ENCODE data around the gene BOLA1. TPM values are rescaled to one million over a fixed set of nuclear protein-coding genes. Genes with fewer than 3 reads are reported as not detected.
"Not testable (repeated sequence)": the region's sequence is repeated elsewhere in the genome, so short reads cannot be mapped to it uniquely, and the experiment has no call there.

BOLA1 gene
- total and polyA plus RNA-seq, 4 experiments from 2014 or later = 25.2 to 31.4 (median 25.2) TPM

- H3K36me3 ChIP-seq (ENCODE audit: insufficient read depth, low read length) = no peaks in the 10 kb centered on the region
- no peaks in the 10 kb centered on the region for H3K9me3 ChIP-seq (ENCODE audit: control insufficient read depth in 1 of 2, low read length in 2 of 2)
- CTCF ChIA-PET (ENCODE audit: partially characterized antibody) = interaction anchor here (0.7 to 1.5 kb wide), 2 partner anchors 35 to 166 kb away, joined by 3 to 5 read pairs; no protein-coding TSS in a partner anchor
- H3K27me3 Mint-ChIP-seq = no peaks in the 10 kb centered on the region
- H3K9me3 Mint-ChIP-seq = no peaks in the 10 kb centered on the region
- DNase-seq = no peak
- intact Hi-C loops (cut with micrococcal nuclease) = no loop called here
- no peaks in the 10 kb centered on the region for H3K36me3 Mint-ChIP-seq
- peaks cover 41% of the 10 kb centered on the region for H3K4me1 ChIP-seq (ENCODE audit: insufficient read depth, low read length)
- POLR2A ChIA-PET (ENCODE audit: partially characterized antibody) = interaction anchor here (1.1 to 7.2 kb wide), 4 partner anchors 16 to 128 kb away, joined by 4 to 526 read pairs (median 116); partner anchors contain the start of genes BOLA1, OTUD7B and SF3B4
- peaks cover 21 to 28% (median 27%) of the 10 kb centered on the region in 4 donors for H3K4me1 Mint-ChIP-seq
- H3K4me3 ChIP-seq (ENCODE audit: low read length in 2 of 2) = no peak overlapping the region
- H3K27ac ChIP-seq (ENCODE audit: low read depth, low read length) = no peak overlapping the region
- no peak overlapping the region for H3K4me3 Mint-ChIP-seq
- peak overlapping the region in 3 of 7 donors; percentile 14 to 66 (median 38) for H3K27ac Mint-ChIP-seq
- no peaks in the 10 kb centered on the region for H3K27me3 ChIP-seq (ENCODE audit: insufficient read depth, low read length)
Measured at GRCh38 chr1:149883598-149884247, 15.6 kb upstream of the BOLA1 start.

DNA sequence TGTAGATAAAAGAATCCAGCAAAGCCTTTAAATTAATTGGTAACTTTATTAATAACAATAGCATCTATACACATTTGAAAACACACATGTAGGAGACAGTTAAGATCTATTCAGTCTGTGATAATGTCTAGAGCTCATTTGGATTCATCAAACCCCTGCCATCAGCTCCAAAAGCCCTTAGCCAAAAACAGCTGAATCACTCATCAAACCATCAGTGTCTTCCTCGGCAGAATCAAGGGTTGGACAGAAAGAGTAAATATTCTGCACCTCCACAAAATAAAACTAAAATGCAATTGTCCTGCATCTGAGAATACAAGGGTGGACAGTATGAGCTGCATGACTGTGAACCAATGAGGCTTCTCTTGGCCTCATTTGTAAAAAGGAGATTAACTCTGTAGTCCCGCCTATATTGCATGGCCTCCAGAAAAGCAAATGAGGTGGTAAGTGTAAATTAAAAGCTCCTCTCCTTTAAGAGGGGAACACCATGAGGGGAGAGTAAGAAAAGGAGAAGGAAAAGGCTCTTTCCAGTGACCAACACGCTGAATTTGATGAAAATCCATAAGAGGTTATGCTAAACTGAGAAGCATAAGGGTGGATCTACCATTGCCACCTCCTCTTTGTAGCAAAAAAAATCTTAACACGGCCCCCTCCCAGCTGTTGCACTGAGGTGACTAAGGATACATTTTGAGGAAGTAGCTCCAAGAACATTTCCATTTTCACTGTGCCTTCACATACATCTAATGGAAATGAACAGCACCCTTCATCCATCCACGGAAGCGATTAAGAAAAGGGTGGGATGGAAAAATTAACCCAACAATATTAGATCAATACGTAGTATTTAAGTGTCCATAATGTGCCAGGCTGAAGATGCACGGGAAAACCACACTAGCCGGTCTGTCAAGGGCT is 14.7 kb upstream of the BOLA1 start:
- Mint-ChIP-seq H3K27me3 (no peaks in the 10 kb centered on the region), H3K9me3 (no peaks in the 10 kb centered on the region), H3K27ac (no peak overlapping the region), H3K36me3 (no peaks in the 10 kb centered on the region), H3K4me3 (no peak overlapping the region), H3K4me1 (peaks cover 14 to 22% (median 19%) of the 10 kb centered on the region in 4 donors)
- H3K27ac ChIP-seq (ENCODE audit: low read depth, low read length) = peak overlapping the region; percentile 88
- CTCF ChIA-PET (ENCODE audit: partially characterized antibody) = interaction anchor here (1.5 kb wide), 1 partner anchor 36 kb away, joined by 5 read pairs; no protein-coding TSS in a partner anchor
- intact Hi-C loops (cut with micrococcal nuclease) = no loop called here
- no peaks in the 10 kb centered on the region for H3K27me3 ChIP-seq (ENCODE audit: insufficient read depth, low read length)
- H3K36me3 ChIP-seq (ENCODE audit: insufficient read depth, low read length) = no peaks in the 10 kb centered on the region
- H3K4me1 ChIP-seq (ENCODE audit: insufficient read depth, low read length) = peaks cover 35% of the 10 kb centered on the region
- H3K4me3 ChIP-seq (ENCODE audit: low read length in 2 of 2) = peak overlapping the region; percentile 75 to 81
- H3K9me3 ChIP-seq (ENCODE audit: control insufficient read depth in 1 of 2, low read length in 2 of 2) = no peaks in the 10 kb centered on the region
- peak in 1 of 5 donors; percentile 58 for DNase-seq
- POLR2A ChIA-PET (ENCODE audit: partially characterized antibody) = interaction anchor here (0.6 to 7.2 kb wide), 15 partner anchors 8 to 479 kb away, joined by 3 to 526 read pairs (median 39); partner anchors contain the start of genes ANP32E, BOLA1, OTUD7B and RPRD2

- Mint-ChIP-seq H3K27me3 (no peaks in the 10 kb centered on the region), H3K4me3 (no peak overlapping the region), H3K4me1 (peaks cover 10 to 20% (median 12%) of the 10 kb centered on the region in 4 donors), H3K36me3 (no peaks in the 10 kb centered on the region), H3K9me3 (no peaks in the 10 kb centered on the region), H3K27ac (no peak overlapping the region)
- H3K9me3 ChIP-seq (ENCODE audit: control insufficient read depth in 1 of 2, low read length in 2 of 2) = no peaks in the 10 kb centered on the region
- H3K27me3 ChIP-seq (ENCODE audit: insufficient read depth, low read length) = no peaks in the 10 kb centered on the region
- H3K4me1 ChIP-seq (ENCODE audit: insufficient read depth, low read length) = peaks cover 27% of the 10 kb centered on the region
- peak overlapping the region; percentile 75 to 81 for H3K4me3 ChIP-seq (ENCODE audit: low read length in 2 of 2)
- ChIA-PET POLR2A (ENCODE audit: partially characterized antibody) (interaction anchor here (0.6 to 7.2 kb wide), 28 partner anchors 9 to 973 kb away, joined by 3 to 526 read pairs (median 22); partner anchors contain the start of genes ANP32E, BOLA1, MCL1 and OTUD7B), CTCF (ENCODE audit: partially characterized antibody) (interaction anchor here (1.4 to 2.6 kb wide), 3 partner anchors 40 to 43 kb away, joined by 4 to 9 read pairs (median 6); no protein-coding TSS in a partner anchor)
- DNase-seq = peak; percentile 64 to 80 (median 70)
- H3K27ac ChIP-seq (ENCODE audit: low read depth, low read length) = peak overlapping the region; percentile 88
- no peaks in the 10 kb centered on the region for H3K36me3 ChIP-seq (ENCODE audit: insufficient read depth, low read length)
- intact Hi-C loops (cut with micrococcal nuclease) = loop anchor here (1.0 kb wide), 3 partner anchors 14 to 351 kb away; partner anchors contain the start of genes ANP32E and BOLA1
Measured at GRCh38 chr1:149885339-149886120, 13.8 kb upstream of the BOLA1 start.

DNA sequence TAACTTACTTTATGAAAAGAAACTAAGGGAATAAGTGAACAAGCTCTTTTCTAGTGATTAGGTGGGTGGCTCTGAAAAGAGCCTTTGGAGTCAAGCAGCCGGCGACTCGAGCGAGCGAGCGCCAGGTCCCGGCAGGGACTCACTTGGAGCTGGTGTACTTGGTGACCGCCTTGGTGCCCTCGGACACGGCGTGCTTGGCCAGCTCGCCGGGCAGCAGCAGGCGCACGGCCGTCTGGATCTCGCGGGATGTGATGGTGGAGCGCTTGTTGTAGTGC is 13.3 kb upstream of the BOLA1 start:
- not testable (repeated sequence) for H3K4me3 Mint-ChIP-seq

DNA sequence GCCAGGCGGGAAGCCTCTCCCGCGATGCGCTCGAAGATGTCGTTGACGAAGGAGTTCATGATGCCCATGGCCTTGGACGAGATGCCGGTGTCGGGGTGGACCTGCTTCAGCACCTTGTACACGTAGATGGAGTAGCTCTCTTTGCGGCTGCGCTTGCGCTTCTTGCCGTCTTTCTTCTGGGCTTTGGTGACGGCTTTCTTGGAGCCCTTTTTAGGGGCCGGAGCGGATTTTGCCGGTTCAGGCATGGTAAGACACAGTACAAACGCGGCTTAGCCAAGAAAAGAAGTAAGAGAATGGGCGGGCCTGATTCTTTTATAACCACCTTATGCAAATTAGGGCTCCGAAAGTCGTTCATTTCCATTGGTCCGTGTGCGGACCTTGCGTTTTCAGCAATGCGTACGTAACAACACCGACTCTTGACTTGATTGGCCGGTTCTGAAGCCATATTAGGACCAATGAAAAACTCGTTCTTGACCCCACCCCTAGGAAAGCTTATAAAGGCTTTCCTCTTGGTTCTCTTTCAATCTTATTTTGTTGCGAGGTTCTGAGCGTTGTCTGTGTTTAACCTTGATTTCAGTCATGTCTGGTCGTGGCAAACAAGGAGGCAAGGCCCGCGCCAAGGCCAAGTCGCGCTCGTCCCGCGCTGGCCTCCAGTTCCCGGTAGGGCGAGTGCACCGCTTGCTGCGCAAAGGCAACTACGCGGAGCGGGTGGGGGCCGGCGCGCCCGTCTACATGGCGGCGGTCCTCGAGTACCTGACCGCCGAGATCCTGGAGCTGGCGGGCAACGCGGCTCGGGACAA is 12.8 kb upstream of the BOLA1 start:
- H3K27me3 ChIP-seq (ENCODE audit: insufficient read depth, low read length) = no peaks in the 10 kb centered on the region
- H3K4me1 Mint-ChIP-seq = peaks cover 8 to 19% (median 10%) of the 10 kb centered on the region in 4 donors
- DNase-seq = peak; percentile 94 to 97 (median 96)
- H3K9me3 Mint-ChIP-seq = no peaks in the 10 kb centered on the region
- no peak overlapping the region for H3K27ac Mint-ChIP-seq
- H3K36me3 Mint-ChIP-seq = no peaks in the 10 kb centered on the region
- H3K36me3 ChIP-seq (ENCODE audit: insufficient read depth, low read length) = no peaks in the 10 kb centered on the region
- H3K27me3 Mint-ChIP-seq = no peaks in the 10 kb centered on the region
- H3K4me3 ChIP-seq (ENCODE audit: low read length in 2 of 2) = peak overlapping the region; percentile 75 to 82
- H3K4me1 ChIP-seq (ENCODE audit: insufficient read depth, low read length) = peaks cover 27% of the 10 kb centered on the region
- peak overlapping the region; percentile 88 for H3K27ac ChIP-seq (ENCODE audit: low read depth, low read length)
- ChIA-PET CTCF (ENCODE audit: partially characterized antibody) (interaction anchor here (1.4 to 2.9 kb wide), 9 partner anchors 13 to 301 kb away, joined by 4 to 19 read pairs (median 9); partner anchors contain the start of genes BOLA1 and VPS45), POLR2A (ENCODE audit: partially characterized antibody) (interaction anchor here (0.9 to 7.2 kb wide), 44 partner anchors 9 to 1368 kb away, joined by 3 to 526 read pairs (median 10); partner anchors contain the start of genes ANP32E, APH1A, BOLA1 and CIART)
- no peaks in the 10 kb centered on the region for H3K9me3 ChIP-seq (ENCODE audit: control insufficient read depth in 1 of 2, low read length in 2 of 2)
- intact Hi-C loops (cut with micrococcal nuclease) = loop anchor here (1.0 kb wide), 4 partner anchors 13 to 350 kb away; partner anchors contain the start of genes ANP32E, BOLA1 and SF3B4
- no peak overlapping the region for H3K4me3 Mint-ChIP-seq

More for the DNA sequence above, 13.3 kb upstream of the BOLA1 start:
- not testable (repeated sequence) for H3K9me3 Mint-ChIP-seq; DNase-seq; H3K9me3 ChIP-seq (ENCODE audit: control insufficient read depth in 1 of 2, low read length in 2 of 2); H3K36me3 ChIP-seq (ENCODE audit: insufficient read depth, low read length); H3K27ac Mint-ChIP-seq; H3K27me3 Mint-ChIP-seq; H3K36me3 Mint-ChIP-seq; H3K27me3 ChIP-seq (ENCODE audit: insufficient read depth, low read length)
- H3K4me1 Mint-ChIP-seq = peaks cover 10 to 20% (median 12%) of the 10 kb centered on the region in 4 donors
- POLR2A ChIA-PET (ENCODE audit: partially characterized antibody) = interaction anchor here (0.9 to 7.2 kb wide), 31 partner anchors 10 to 1369 kb away, joined by 3 to 526 read pairs (median 18); partner anchors contain the start of genes ANP32E, APH1A, BOLA1 and MCL1
- H3K27ac ChIP-seq (ENCODE audit: low read depth, low read length) = peak overlapping the region; percentile 88
- intact Hi-C loops (cut with micrococcal nuclease) = loop anchor here (1.0 kb wide), 3 partner anchors 13 to 350 kb away; partner anchors contain the start of genes ANP32E and BOLA1
- CTCF ChIA-PET (ENCODE audit: partially characterized antibody) = interaction anchor here (1.4 to 2.9 kb wide), 4 partner anchors 13 to 42 kb away, joined by 4 to 15 read pairs (median 8); partner anchors contain the start of gene BOLA1
- peak overlapping the region; percentile 75 to 81 for H3K4me3 ChIP-seq (ENCODE audit: low read length in 2 of 2)
- peaks cover 27% of the 10 kb centered on the region for H3K4me1 ChIP-seq (ENCODE audit: insufficient read depth, low read length)

GRCh38 chr1:149887196-149887455 is 12.2 kb upstream of the BOLA1 start:
- not testable (repeated sequence) for H3K9me3 ChIP-seq (ENCODE audit: control insufficient read depth in 1 of 2, low read length in 2 of 2); H3K9me3 Mint-ChIP-seq; H3K36me3 Mint-ChIP-seq; H3K27me3 ChIP-seq (ENCODE audit: insufficient read depth, low read length); H3K4me3 Mint-ChIP-seq; H3K27me3 Mint-ChIP-seq; DNase-seq; H3K36me3 ChIP-seq (ENCODE audit: insufficient read depth, low read length); H3K27ac Mint-ChIP-seq
- H3K4me1 ChIP-seq (ENCODE audit: insufficient read depth, low read length) = peaks cover 24% of the 10 kb centered on the region
- POLR2A ChIA-PET (ENCODE audit: partially characterized antibody) = interaction anchor here (0.7 to 7.2 kb wide), 45 partner anchors 9 to 1395 kb away, joined by 3 to 526 read pairs (median 9); partner anchors contain the start of genes ANP32E, APH1A, BOLA1 and CIART
- peak overlapping the region; percentile 45 to 82 for H3K4me3 ChIP-seq (ENCODE audit: low read length in 2 of 2)
- intact Hi-C loops (cut with micrococcal nuclease) = loop anchor here (1.0 kb wide), 1 partner anchor 40 kb away; the partner anchor contains the start of gene SF3B4
- CTCF ChIA-PET (ENCODE audit: partially characterized antibody) = interaction anchor here (1.6 to 2.9 kb wide), 8 partner anchors 12 to 300 kb away, joined by 4 to 19 read pairs (median 11); partner anchors contain the start of genes BOLA1 and VPS45
- H3K4me1 Mint-ChIP-seq = peaks cover 5 to 15% (median 6%) of the 10 kb centered on the region in 4 donors
- peak overlapping the region; percentile 88 for H3K27ac ChIP-seq (ENCODE audit: low read depth, low read length)

Data from CD4-positive, alpha-beta memory T cell (primary cell).